T-helper 22 cell (primary cell): ENCODE data around the gene FTHL17.

Source experiments
- DNase-seq: peaks from one replicate; pipeline ENCODE4 v3.0.0-alpha.2; 2020; ENCODE audit warnings: low read depth

Gene FTHL17

GRCh38 chrX:31071725-31072124, at the start of gene FTHL17:
Gene FTHL17 (minus strand): TSS chrX:31072041. CDS start chrX:31071953, 88 bp downstream.
- DNase-seq = no peak

DNA sequence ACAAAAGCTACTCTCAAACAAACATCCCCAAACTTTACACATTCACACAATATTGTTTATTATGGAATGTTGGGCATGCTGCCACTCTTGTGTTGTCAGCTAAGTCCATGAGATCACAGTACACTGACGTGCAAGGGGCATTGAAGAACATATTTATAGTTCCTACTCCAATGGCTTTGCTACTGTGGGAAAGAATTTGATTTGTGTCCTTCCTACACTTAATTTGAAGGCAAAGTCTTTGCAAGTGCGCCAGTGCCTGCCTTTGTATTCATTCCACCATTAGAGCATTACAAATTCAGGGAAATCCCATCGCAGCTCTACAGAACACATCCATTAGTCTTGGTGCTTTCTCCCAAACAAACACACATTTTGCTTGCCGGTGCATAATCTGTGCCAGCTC, 45.4 kb upstream of the FTHL17 start:
- DNase-seq = no peak

DNA sequence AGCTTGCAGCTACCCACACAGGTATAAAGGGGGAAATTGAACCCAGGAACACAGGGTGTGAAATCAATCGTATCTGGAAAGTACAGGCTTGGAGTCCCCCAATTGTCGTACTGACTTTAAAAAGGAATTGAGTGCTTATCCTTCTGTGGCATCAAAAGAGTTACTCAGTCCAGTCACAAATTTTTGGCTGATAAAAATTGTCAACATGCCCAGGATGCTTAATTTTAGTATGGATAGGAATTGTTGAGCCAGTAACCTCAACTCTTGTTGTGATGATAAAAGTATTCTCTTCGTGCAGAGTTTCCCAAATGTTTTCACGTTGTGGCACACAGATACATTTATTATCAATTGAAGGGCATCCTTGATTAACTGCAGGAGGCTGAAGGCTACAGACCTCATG, 43.6 kb upstream of the FTHL17 start:
- DNase-seq = no peak

DNA sequence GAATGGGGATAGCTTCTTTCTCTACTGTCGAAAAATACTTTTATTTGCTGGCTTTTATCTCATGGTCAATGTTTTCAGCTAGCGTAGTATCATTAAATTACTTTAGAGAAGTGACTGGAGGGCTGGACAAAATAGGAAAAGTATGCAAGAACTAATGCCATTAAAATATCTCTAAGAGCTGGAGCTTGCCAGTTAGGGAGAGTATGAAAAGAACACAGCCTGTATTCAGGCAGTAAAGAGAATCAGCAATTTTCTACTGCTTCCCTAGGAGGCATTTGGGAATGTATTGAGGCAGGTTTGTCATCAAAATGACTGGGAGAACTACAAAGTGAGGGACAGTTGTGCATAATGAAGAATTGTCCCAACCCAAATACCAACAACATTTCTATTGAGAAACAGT, 43.0 kb upstream of the FTHL17 start:
- no peak for DNase-seq

GRCh38 chrX:31112226-31112999, 40.6 kb upstream of the FTHL17 start:
- no peak for DNase-seq

GRCh38 chrX:31110657-31111056, 38.8 kb upstream of the FTHL17 start:
- no peak for DNase-seq

DNA sequence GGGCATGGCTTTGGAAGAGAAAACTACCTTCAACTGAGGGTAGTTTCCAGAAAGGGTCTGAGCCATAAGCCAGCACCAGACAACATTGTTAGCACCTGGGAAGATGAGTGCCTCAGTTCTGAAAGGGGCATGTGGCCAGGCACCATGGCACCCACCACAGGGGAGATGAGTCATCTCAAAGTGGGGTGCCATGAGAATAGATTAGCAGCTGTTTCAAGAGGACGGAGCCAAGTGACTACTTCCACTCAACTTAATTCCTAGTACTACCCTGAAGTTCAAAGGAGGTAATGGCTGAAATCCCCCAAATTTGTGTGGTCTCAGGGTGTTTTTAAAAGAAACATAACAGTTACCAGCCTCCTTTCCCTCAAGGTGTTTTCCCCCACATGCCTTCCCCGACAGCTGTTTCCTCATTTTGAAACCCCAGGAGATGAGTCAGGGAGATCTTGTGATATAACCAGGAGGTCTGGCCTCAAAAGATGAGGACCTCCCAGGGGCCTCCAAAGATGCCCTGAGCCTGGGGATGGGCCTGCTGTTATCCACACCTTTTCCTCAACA, 27.8 kb upstream of the FTHL17 start:
- DNase-seq = no peak

- no peak for DNase-seq
Measured at GRCh38 chrX:31098079-31098478, 26.2 kb upstream of the FTHL17 start.

DNA sequence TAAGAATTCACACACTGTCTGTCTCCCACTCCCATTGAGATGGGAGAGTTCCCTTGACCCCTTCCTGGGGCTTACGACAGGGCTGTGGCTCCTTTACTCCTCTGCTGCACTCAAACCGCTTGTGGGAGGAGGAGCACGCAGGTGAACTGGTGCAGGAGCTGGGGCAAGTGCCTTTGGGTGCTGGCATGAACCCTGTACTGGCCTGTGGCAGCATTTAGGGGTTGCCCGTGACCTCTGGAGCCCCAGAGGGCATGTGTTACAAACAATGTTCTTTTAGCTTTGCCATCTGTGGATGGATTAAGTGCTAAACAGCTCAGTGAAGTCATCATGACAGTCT, 21.8 kb upstream of the FTHL17 start:
- no peak for DNase-seq

DNA sequence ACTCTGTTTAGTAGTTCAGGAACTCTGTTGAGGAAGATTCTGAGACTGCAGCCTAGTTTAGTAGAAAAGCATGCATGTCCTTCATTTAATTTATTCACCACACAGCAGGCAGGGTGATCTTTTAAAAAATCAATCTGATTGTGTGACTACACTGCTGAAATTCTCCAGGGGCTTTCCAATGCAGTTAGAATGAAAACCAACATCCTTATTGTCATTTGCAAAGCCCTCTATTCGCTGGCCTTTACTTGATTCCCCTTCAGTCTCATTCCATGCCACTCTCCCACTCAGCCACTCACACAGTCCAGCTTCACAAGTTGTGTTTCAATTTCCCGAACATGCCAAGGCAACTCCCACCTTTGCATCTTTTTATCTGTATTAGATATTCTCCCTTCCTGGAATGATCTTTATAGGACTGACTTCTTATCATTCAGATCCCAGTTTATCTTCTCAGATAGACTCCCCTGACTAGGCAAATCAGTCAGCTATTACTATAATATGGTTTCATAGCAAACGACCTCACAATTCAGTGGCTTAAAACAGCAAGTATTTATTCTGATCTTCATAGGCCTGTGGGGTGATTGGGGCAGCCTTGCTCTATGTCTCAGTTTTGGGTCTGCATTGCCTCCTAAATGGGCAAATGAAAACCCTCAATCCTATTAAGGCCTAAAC, 21.3 kb upstream of the FTHL17 start:
- DNase-seq = no peak

DNA sequence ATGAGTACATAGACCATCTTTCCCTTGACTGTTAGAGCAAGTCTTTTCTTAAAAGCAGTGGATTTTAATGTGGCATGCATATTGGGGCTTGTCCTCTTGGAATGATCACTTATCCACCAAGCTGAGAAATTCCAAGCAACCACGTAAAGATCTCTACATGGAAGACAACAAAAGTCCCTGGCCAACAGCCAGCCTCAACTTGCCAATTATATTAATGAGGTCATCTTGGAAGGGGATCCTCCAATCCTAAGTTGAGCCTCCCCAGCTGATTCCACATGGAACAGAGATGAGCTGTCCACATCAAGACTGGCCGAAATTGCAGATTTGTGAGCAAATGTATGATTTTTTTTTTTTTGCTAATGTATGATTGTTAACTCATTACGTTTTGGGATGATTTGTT, 20.6 kb upstream of the FTHL17 start:
- no peak for DNase-seq

- DNase-seq = no peak
Measured at GRCh38 chrX:31091819-31092218, 20.0 kb upstream of the FTHL17 start.

GRCh38 chrX:31074522-31074921, 2.7 kb upstream of the FTHL17 start:
- no peak for DNase-seq

- no peak for DNase-seq
Measured at GRCh38 chrX:31071262-31071661, 579 bp downstream of the FTHL17 start.

- no peak for DNase-seq
Measured at GRCh38 chrX:31070057-31070468, 1.8 kb downstream of the FTHL17 start.

- DNase-seq = no peak
Measured at GRCh38 chrX:31063114-31063513, 8.7 kb downstream of the FTHL17 start.

GRCh38 chrX:31061091-31061490, 10.8 kb downstream of the FTHL17 start:
- no peak for DNase-seq

DNA sequence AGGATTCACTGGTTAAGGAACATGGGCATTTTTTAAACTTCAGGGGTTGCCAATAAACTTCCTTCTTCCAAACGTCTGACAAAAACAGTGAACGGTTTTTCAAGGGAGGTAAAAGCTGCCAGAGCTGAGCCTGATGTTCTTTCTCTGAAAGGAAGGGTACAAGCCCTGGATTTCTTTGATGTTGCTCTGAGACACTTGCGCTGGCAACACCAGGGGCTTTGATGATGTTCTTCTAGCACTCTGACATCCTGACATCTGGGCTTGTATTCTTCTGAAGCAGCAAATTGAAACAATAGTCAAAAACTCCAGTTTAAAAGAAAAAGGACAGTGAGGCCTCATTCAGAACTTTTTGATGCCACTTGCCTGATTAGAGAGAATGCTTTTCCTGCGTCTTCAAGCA, 11.8 kb downstream of the FTHL17 start:
- no peak for DNase-seq

- no peak for DNase-seq
Measured at GRCh38 chrX:31058284-31058683, 13.6 kb downstream of the FTHL17 start.

- no peak for DNase-seq
Measured at GRCh38 chrX:31057691-31058090, 14.2 kb downstream of the FTHL17 start.

GRCh38 chrX:31057291-31057690, 14.6 kb downstream of the FTHL17 start:
- DNase-seq = no peak

GRCh38 chrX:31053621-31054020, 18.2 kb downstream of the FTHL17 start:
- DNase-seq = no peak

DNA sequence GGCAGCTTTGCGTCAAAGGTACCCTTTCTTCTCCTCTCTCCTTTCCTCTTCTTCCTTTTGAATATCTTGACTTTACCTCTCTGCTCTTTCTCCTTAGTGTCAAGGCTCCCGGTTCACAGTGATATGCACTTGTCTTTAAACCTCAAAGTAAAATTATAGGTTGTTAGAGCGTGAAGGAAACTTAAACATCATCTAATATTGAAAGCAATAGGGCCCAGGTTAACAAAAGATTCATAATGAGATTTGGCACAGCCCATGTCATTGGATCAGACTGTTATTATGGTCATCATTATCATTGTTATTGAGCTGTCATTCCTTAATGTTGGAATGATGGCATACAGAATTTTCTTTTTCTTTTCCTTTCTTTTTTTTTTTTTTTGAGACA, 32.5 kb downstream of the FTHL17 start:
- DNase-seq = no peak
